Femur (tissue), 1 donor: ENCODE results near the gene TMBIM4.

Experiments used
- DNase-seq: peaks from one replicate; pipeline ENCODE4 v3.0.0-alpha.2; 2017

Gene TMBIM4

DNA sequence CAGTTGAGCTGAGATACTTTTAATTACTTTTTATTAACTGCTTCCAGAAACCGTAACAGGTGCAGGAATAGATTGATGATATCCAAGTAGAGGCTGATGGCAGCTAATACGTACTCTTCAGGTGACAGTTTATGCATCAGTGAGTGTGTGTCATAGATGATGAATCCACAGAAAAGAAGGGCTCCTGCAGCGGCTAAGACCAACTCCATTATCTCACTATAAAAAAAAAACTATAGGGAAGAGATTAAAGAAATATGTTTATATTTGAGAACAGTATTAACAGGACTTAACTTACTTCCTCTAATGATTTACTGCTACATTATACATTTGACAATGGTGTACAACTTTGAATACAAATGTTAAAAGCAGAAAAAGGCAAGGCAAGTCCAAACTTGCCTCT, 31.9 kb downstream of the TMBIM4 start:
- no peak for DNase-seq

- DNase-seq = no peak
Measured at GRCh38 chr12:66132408-66132807, 37.4 kb downstream of the TMBIM4 start.

- no peak for DNase-seq
Measured at GRCh38 chr12:66131067-66131688, 38.6 kb downstream of the TMBIM4 start.

DNA sequence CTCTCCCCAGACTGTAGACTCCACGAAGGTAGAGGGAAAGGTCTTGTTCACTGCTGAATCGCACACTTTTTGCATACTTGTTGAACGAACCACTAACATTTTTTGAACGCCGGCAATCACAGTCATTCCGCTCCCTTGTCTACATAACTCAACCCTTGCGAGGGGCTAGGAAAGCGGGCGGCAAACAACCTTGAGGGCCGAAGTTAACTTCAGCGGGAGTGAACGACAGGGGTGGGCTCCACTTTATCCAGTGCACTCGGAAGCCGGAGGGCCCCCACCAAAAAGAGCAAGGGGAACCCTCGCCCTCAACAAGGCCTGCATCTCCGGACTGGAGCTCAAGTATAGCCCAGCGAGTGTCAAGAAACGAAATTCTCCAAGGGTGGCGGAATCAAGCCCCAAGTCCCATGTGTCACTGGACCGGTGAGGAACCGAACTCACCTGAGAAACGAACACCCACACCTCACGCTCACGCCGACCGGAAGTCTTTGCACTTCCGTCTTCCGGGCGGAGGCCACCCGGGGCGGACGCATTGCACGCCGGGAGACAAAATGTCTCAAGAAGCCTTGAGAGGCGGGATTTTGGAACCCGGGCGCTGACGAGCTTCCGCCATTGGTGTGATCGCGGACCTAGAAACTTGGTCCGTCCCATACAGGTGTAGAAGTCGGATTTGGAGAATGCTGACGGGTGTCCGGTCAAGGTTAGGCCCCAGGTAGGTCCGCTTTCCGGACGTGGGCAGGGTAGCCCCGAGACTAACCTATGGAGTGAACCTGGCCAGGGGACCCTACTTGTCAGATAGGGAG, 39.3 kb downstream of the TMBIM4 start, which contains the start of gene LLPH:
Gene LLPH, minus strand, starts transcription at position 484 of the 800 bp plus-strand sequence. CDS start 1,644 bp downstream, outside the sequence.
- peak; percentile 93 for DNase-seq

- DNase-seq = no peak
Measured at GRCh38 chr12:66129934-66130266, 39.9 kb downstream of the TMBIM4 start.

GRCh38 chr12:66127650-66128049, 42.1 kb downstream of the TMBIM4 start:
- no peak for DNase-seq

DNA sequence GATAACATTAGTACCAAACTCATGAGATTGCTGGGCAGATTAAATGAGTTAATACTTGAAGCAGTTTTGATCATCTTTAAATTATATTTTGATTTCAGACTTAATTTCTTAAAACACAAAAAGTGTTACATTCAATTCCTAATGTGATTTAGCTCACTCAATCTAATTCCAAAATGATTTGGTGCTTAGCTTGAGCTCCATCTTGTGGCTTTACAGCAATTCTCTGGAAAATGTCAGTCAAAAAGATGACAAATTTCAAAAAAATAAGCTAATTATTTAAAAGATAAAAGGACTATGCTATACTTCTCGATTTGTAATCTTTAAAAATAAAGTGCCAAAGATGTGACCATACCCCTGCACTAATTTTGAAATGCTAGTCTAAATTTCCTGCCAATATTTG, 49.3 kb downstream of the TMBIM4 start:
- no peak for DNase-seq

GRCh38 chr12:66119870-66120241, 49.9 kb downstream of the TMBIM4 start:
- no peak for DNase-seq

- no peak for DNase-seq
Measured at GRCh38 chr12:66119229-66119869, 50.4 kb downstream of the TMBIM4 start.

- DNase-seq = no peak
Measured at GRCh38 chr12:66118240-66118891, 51.4 kb downstream of the TMBIM4 start.

GRCh38 chr12:66117242-66117641, 52.6 kb downstream of the TMBIM4 start:
- no peak for DNase-seq

GRCh38 chr12:66115071-66115600, 54.7 kb downstream of the TMBIM4 start:
- DNase-seq = no peak

DNA sequence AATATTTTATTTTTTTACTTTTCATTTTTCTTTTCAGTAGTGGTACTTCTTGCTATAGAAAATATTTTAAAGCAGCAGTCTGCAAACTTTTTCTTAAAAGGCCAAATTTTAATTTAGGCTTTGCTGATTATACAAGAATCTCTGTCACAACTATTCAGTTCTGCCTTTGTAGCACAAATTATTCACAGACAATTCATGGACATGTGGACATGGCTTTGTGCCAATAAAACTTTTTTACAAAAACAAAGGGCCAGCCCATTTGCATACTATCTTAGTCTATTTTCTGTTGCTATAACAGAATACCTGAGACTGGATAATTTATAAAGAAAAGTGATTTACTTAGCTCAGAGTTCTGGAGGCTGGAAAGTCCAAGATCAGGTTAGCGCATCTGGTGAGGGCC, 56.3 kb downstream of the TMBIM4 start:
- no peak for DNase-seq

GRCh38 chr12:66111605-66112004, 58.2 kb downstream of the TMBIM4 start:
- DNase-seq = no peak

- no peak for DNase-seq
Measured at GRCh38 chr12:66109056-66109455, 60.7 kb downstream of the TMBIM4 start.

- DNase-seq = no peak
Measured at GRCh38 chr12:66108386-66108785, 61.4 kb downstream of the TMBIM4 start.

DNA sequence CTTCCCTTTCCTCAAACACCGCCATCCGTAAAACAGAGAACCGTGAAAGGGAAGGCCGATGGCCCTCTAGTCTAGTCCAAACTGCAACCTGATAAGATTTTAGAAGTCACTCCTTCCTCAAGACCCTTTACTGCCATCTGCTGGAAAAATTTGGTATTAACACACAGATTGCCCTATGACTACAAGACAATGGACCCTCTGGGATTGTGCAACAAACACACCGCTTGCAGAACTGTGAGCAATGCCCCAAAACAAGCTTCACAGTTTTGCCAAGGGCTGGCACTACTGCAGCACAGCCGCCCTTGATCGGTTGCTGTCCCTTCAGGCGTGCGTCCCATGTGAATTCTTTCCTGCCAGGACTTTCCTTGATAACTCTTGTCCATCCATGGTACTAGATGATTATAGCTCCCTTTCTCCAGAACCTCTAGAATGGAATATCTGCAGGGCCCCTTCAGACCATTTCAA, 62.3 kb downstream of the TMBIM4 start:
- DNase-seq = peak; percentile 49

DNA sequence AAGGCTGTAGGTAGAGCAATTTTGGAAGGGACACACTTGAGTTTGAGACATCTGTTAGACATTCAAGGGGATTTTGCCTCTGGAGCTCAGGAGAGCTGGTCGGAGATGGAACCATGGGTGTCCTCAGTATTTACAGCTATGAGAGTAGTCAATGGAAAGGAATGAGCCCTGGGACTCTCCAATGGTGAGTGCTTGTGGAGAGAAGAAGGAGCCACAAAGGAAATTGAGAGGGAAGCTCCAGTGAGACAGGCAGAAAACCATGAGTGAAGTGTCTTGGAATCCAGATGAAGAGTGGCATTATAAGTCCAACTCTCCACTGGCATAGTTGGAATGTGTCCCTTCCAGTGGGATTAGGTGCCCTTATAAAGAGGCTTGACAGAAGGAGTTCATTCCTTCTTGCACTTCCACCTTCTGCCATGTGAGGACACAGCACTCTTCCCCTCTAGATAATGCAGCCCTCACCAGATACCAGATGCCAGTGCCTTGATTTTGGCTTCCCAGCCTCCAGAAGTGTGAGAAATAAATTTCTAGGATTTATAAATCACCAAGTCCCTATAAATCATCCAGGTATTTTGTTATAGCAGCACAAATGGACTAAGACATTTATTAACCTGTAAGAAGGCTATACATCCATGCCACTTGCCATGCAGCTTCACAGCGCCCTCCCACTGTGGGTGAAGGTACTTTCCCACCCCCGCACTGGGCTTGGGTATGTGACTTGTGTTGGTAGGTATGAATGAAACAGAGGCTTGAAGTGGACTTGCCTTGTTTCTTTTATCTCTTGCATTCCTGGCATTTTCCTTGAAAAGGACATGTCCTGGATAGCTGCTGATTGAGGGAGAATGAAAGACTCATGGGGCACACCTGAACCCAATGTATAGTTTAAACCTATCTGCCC, 66.5 kb downstream of the TMBIM4 start:
- DNase-seq = no peak

DNA sequence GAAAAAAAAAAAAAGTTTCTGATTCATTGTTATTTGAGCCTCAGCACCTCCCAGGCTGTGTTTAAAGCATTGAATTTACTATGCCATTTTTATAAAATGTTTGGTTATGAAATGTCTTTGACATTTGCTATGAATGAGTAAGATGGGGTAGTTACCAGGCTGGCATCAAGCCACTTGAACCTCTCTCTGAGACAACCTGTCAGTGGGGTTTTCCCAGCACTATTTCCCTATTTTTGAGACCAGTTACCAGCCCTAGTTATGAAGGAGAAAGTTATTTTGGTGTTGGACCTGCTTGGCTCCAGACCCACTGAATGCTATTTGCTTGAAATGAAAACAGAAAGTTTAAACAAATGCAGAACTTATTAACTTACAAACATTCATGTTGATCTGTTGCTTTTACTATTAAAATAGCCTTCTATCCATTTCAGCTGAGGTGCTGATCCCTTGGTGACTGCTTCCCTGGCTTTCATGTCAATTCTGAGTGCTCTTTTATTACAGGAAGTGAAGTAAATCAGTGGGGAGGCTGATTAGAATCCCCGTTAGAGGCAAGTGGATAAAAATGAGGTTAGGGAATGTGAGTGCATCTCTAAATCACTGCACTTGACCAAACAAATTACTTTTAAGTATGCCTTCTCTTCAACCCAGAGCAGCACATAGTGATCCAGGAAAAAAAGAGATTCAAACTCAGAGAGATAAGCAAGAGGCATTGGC, 77.1 kb downstream of the TMBIM4 start:
- DNase-seq = no peak

- no peak for DNase-seq
Measured at GRCh38 chr12:66090157-66090556, 79.6 kb downstream of the TMBIM4 start.

DNA sequence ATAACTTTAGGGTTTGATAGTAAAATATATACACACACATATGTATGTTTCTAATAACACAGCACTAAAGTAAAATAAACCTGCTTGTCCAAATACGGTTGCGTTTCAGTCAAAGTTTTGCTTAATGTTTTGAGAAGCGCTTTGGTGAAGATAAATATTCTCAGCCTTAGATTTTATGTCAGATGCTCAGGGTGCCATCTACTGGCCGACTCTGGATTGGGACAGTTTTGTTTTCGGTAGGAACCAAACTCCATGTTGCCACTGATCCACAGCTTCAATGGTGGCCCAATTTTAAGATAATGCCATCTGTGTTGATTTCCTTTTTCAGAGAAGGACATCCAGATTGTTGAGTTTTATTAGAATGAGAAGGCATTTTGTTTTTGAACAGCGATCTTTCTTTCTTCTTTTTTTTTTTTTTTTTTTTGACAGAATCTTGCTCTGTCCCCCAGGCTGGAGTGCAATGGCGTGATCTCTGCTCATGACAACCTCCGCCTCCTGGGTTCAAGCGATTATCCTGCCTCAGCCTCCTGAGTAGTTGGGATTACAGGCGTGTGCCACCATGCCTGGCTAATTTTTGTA, 82.3 kb downstream of the TMBIM4 start:
- DNase-seq = peak; percentile 80
